ENCODE data around the gene WNT8A.

Gene WNT8A

DNA sequence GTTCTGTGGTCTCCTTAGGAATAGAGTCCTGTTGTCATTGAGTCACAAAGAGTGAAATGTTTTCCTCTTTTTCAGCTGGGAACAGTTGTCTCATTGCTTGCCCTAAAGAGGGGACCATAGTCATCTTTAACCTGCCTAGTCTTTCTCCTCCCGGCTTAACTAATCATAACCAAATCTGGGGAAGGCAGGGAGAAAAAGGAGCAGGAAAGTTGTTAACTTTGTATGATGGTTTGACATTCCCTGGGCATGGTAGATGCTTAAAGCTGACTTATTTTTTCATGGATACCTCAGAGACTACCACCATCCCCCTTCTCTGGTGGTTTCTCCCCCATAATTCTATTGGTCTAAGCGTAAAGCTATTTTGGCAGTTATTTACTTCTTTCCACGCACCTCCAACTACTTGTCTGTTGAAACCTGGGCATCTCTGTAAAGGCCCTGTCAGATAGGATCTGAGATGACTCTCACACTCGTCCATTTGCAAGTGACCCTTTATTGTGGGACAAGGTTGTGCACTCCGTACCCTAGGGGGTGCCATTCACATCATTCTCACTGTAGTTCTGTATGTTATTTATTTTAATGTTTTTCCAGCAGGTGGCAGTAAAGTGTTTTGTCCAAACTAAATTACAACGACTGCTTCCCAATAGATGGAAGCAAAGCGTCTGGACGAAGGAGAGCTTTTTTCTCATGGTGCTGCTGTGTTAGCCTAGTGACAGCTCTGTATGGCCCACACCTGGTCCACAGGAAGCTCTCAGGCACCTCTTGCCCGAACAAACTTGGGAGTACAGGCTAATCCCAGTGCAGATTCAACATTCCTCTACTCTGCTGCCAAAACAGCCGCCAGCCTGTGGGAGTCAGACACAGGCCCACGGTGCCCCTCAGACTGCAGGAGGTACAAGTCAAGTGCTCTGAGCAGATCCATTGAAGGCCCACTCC is 48.0 kb upstream of the WNT8A start (continued):
- TF ChIP-seq ZBTB44 (tag by site-specific recombination; IDR thresholded peaks at IDR 0.05) (no peak), ZNF366 (tag by site-specific recombination; conservative IDR thresholded peaks at IDR 0.05) (0 out of 2 replicates have a peak, but pooled peaks have one; percentile 12), ZSCAN30 (tag by site-specific recombination; IDR thresholded peaks at IDR 0.05) (0 out of 2 replicates have a peak, but pooled peaks have one; percentile 14), ZNF664 (tag by site-specific recombination; IDR thresholded peaks at IDR 0.05) (no peak), ZNF654 (tag by site-specific recombination; IDR thresholded peaks at IDR 0.05; ENCODE audit: low read depth) (peak; percentile 94), GLIS1 (tag by site-specific recombination; IDR thresholded peaks at IDR 0.05) (peak; percentile 11; the same call in 1 of the 2 replicates), ZNF133 (tag by site-specific recombination; IDR thresholded peaks at IDR 0.05) (no peak), ZNF600 (tag by site-specific recombination; IDR thresholded peaks at IDR 0.05) (0 out of 2 replicates have a peak, but pooled peaks have one; percentile 43), ZNF202 (tag by site-specific recombination; IDR thresholded peaks at IDR 0.05; ENCODE audit: borderline replicate concordance) (no peak), SETDB1 (IDR thresholded peaks at IDR 0.05; ENCODE audit: insufficient read length, low read length) (peak; percentile 80), BCL11B (tag by site-specific recombination; IDR thresholded peaks at IDR 0.05; ENCODE audit: low read depth) (no peak), ZNF660 (tag by site-specific recombination; IDR thresholded peaks at IDR 0.05) (peak; percentile 84), ZBTB7A (tag by site-specific recombination; IDR thresholded peaks at IDR 0.05; ENCODE audit: low read depth) (no peak), ZNF394 (tag by site-specific recombination; IDR thresholded peaks at IDR 0.05; ENCODE audit: borderline replicate concordance) (peak; percentile 45; the same call in 1 of the 2 replicates), ZNF2 (tag by site-specific recombination; IDR thresholded peaks at IDR 0.05) (peak; percentile 83), ZNF121 (tag by site-specific recombination; IDR thresholded peaks at IDR 0.05) (peak; percentile 40; the same call in 1 of the 2 replicates), ZNF274 (IDR thresholded peaks at IDR 0.05; ENCODE audit: low read length) (no peak), ZNF274 (tag by site-specific recombination; IDR thresholded peaks at IDR 0.05; ENCODE audit: borderline replicate concordance) (no peak), ZNF341 (tag by site-specific recombination; IDR thresholded peaks at IDR 0.05; ENCODE audit: low read depth) (peak; percentile 83), ZNF501 (tag by site-specific recombination; IDR thresholded peaks at IDR 0.05) (peak; percentile 57; the same call in 1 of the 2 replicates), ZNF580 (tag by site-specific recombination; IDR thresholded peaks at IDR 0.05) (0 out of 2 replicates have a peak, but pooled peaks have one; percentile 18), ZNF138 (tag by site-specific recombination; IDR thresholded peaks at IDR 0.05; ENCODE audit: borderline replicate concordance) (no peak), IKZF3 (tag by site-specific recombination; IDR thresholded peaks at IDR 0.05) (peak; percentile 80), TRIM28 (IDR thresholded peaks at IDR 0.05; ENCODE audit: borderline replicate concordance, low read length) (peak; percentile 92; the same call in 1 of the 2 replicates), ZNF677 (tag by site-specific recombination; IDR thresholded peaks at IDR 0.05) (no peak), ZNF777 (tag by site-specific recombination; IDR thresholded peaks at IDR 0.05; ENCODE audit: borderline replicate concordance) (no peak), KLF10 (tag by site-specific recombination; IDR thresholded peaks at IDR 0.05) (no peak), ZNF292 (tag by site-specific recombination; IDR thresholded peaks at IDR 0.05; ENCODE audit: borderline replicate concordance, low read depth) (no peak), ZNF549 (tag by site-specific recombination; IDR thresholded peaks at IDR 0.05) (peak; percentile 86)
- TF ChIP-seq, protein P1, sequence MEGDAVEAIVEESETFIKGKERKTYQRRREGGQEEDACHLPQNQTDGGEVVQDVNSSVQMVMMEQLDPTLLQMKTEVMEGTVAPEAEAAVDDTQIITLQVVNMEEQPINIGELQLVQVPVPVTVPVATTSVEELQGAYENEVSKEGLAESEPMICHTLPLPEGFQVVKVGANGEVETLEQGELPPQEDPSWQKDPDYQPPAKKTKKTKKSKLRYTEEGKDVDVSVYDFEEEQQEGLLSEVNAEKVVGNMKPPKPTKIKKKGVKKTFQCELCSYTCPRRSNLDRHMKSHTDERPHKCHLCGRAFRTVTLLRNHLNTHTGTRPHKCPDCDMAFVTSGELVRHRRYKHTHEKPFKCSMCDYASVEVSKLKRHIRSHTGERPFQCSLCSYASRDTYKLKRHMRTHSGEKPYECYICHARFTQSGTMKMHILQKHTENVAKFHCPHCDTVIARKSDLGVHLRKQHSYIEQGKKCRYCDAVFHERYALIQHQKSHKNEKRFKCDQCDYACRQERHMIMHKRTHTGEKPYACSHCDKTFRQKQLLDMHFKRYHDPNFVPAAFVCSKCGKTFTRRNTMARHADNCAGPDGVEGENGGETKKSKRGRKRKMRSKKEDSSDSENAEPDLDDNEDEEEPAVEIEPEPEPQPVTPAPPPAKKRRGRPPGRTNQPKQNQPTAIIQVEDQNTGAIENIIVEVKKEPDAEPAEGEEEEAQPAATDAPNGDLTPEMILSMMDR (tag by site-specific recombination; IDR thresholded peaks at IDR 0.05): peak; percentile 90
- TF ChIP-seq, protein P2, sequence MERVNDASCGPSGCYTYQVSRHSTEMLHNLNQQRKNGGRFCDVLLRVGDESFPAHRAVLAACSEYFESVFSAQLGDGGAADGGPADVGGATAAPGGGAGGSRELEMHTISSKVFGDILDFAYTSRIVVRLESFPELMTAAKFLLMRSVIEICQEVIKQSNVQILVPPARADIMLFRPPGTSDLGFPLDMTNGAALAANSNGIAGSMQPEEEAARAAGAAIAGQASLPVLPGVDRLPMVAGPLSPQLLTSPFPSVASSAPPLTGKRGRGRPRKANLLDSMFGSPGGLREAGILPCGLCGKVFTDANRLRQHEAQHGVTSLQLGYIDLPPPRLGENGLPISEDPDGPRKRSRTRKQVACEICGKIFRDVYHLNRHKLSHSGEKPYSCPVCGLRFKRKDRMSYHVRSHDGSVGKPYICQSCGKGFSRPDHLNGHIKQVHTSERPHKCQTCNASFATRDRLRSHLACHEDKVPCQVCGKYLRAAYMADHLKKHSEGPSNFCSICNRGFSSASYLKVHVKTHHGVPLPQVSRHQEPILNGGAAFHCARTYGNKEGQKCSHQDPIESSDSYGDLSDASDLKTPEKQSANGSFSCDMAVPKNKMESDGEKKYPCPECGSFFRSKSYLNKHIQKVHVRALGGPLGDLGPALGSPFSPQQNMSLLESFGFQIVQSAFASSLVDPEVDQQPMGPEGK (tag by site-specific recombination; IDR thresholded peaks at IDR 0.05): peak; percentile 42; the same call in 1 of the 2 replicates
